Measurements from ENCODE around the gene ELP1. TPM values are rescaled to one million over a fixed set of nuclear protein-coding genes. Genes with fewer than 3 reads are reported as not detected.
"Not testable (repeated sequence)": the region's sequence is repeated elsewhere in the genome, so short reads cannot be mapped to it uniquely, and the experiment has no call there.

ELP1 gene
- total RNA-seq, 4 donors from 2014 or later: 15.2 to 23.3 (median 18.9) TPM

DNA sequence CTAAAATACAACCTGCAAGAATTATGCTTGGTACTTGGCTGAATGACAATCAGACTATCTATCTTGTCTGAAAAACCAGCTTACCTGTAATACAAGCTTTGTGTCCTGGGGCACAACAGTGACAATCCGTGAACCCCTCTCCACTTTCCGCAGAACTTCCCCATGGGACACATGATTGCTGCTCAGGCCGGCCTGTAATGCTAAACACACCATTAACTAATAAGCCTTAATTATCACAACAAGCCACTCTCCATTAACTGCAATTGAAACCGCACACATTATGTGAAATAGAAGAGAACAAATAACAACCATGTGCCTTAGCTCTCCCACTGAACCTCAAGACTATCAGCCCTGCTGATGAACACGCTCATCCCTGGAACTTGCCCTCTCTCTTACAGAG lies 33.7 kb downstream of the ELP1 start:
- Histone ChIP-seq H3K4me3 (no peak overlapping the region), H3K27ac (no peak overlapping the region), H3K27me3 (no peaks in the 10 kb centered on the region), H3K36me3 (peaks cover 11 to 100% of the 10 kb centered on the region in 2 donors), H3K9me3 (no peaks in the 10 kb centered on the region), H3K4me1 (no peaks in the 10 kb centered on the region)
- no peak for ATAC-seq
- TF ChIP-seq EP300 (IDR thresholded peaks at IDR 0.05): no peak
- no peak for TF ChIP-seq POLR2AphosphoS5 (IDR thresholded peaks at IDR 0.05)
- TF ChIP-seq, protein P1, sequence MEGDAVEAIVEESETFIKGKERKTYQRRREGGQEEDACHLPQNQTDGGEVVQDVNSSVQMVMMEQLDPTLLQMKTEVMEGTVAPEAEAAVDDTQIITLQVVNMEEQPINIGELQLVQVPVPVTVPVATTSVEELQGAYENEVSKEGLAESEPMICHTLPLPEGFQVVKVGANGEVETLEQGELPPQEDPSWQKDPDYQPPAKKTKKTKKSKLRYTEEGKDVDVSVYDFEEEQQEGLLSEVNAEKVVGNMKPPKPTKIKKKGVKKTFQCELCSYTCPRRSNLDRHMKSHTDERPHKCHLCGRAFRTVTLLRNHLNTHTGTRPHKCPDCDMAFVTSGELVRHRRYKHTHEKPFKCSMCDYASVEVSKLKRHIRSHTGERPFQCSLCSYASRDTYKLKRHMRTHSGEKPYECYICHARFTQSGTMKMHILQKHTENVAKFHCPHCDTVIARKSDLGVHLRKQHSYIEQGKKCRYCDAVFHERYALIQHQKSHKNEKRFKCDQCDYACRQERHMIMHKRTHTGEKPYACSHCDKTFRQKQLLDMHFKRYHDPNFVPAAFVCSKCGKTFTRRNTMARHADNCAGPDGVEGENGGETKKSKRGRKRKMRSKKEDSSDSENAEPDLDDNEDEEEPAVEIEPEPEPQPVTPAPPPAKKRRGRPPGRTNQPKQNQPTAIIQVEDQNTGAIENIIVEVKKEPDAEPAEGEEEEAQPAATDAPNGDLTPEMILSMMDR (IDR thresholded peaks at IDR 0.05): no peak
- TF ChIP-seq POLR2A (IDR thresholded peaks at IDR 0.05): no peak
- 92 to 93% methylated on average over 4 to 5 of the region's 5 CpGs for WGBS, 2 donors (ENCODE audit: low coverage in 1 of 2)

DNA sequence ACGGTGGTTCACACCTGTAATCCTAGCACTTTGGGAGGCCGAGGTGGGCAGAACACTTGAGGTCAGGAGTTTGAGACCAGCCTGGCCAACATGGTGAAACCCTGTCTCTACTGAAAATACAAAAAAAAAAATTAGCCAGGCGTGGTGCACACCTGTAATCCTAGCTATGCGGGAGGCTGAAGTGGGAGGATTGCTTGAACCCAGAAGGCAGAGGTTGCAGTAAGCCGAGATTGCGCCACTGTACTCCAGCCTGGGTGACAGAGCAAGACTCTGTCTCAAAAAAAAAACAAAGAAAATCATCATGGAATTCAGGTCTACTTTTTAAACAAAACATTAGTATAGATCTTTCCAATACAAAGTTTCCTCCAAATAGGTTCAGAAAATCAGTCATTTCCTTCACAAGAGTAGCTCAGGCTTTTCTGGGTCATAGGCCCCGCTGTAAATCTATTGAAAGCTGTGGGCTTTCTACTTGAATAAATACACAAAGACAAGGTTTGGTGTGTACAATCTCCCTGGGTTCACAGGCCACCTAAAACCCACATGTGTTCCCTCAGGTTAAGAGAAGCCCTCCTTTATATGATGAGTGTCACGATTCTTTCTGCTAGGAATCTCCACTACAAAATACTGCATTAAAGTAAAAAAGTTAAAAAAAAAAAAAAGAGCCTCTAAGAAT lies 34.8 kb downstream of the ELP1 start:
- H3K27me3 ChIP-seq, H3K27ac ChIP-seq, H3K4me3 ChIP-seq, H3K9me3 ChIP-seq, H3K4me1 ChIP-seq, ATAC-seq: not testable (repeated sequence)
- WGBS, 2 donors (ENCODE audit: low coverage in 1 of 2): 83 to 88% methylated on average over 5 to 7 of the region's 8 CpGs
- H3K36me3 ChIP-seq: peaks cover 11 to 100% of the 10 kb centered on the region in 2 donors

DNA sequence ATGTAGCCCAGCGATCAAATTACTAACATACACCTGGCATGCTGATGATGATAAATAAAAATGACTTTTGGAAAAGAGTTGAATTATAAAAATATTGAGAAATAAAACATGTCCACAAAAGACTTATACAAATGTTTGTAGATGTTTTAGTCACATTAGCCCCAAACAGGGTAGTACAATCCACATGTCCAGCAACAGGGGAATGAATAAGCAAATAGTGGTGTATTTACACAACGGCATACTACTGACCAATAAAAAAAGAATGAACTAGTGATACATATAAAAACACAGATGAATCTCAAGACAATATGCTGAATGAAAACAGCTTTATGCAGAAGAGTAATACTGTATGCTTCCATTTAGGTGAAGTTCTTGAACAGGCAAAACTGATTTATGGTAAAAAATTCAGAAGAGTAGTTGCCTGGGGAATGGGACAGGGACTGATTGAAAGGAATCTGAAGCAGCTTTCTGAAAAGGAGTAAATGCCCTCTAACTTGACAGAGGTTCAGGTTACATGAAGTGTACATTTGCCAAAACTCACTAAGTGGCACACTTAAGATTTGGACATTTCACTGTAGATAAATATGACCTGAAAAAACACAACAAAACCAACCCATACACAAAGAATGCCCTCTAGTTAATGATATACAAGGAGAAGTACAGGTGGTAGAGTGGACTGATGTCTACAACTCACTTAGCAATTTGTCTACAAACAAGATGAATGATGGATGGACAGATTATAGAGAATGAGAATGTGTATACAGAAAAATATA lies 36.4 kb downstream of the ELP1 start:
- no peak for ATAC-seq
- Histone ChIP-seq H3K27ac (no peak overlapping the region), H3K4me3 (no peak overlapping the region), H3K9me3 (no peaks in the 10 kb centered on the region), H3K4me1 (no peaks in the 10 kb centered on the region), H3K27me3 (no peaks in the 10 kb centered on the region), H3K36me3 (peaks cover 5 to 100% of the 10 kb centered on the region in 2 donors)
- TF ChIP-seq, protein P1 (IDR thresholded peaks at IDR 0.05): no peak
- TF ChIP-seq POLR2AphosphoS5 (IDR thresholded peaks at IDR 0.05) (no peak), POLR2A (IDR thresholded peaks at IDR 0.05) (no peak), EP300 (IDR thresholded peaks at IDR 0.05) (no peak)
- 83 to 100% methylated on average over 2 of the region's 2 CpGs for WGBS, 2 donors (ENCODE audit: low coverage in 1 of 2)

DNA sequence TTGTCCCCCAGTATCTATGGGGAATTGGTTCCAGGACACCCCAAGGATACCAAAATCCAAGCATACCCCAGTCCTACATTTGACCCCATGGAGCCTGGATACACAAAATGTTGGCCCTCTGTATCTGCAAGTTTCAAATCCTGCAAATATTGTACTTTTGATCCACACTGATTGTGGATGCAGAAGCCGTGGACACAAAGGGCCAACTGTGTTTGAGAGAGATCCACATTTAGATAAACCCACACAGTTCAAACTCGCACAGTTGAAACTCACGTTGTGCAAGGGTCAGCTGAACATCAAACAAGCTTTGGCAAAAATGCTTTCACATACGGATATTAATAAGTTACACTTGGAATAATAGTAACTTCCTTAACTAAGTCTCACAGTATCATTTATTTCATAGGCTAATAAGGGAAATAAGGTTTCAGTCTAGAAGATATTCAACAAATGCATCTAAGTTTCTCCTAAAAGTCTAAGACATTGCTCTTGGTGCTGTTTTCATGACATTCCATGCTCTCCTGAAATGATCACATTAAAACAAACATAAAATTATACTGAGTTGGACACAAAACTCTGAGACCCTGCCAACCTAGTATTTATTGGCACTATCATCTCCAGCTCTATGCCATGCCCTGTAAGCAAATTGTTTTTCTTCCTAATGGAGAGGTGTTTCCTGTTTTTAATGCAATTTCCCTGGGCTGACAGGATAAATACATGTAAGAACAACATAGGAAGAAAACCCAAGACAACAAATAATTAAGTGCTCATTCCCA lies 39.5 kb downstream of the ELP1 start:
- Histone ChIP-seq H3K36me3 (peaks cover 5 to 100% of the 10 kb centered on the region in 2 donors), H3K27me3 (no peaks in the 10 kb centered on the region), H3K9me3 (no peaks in the 10 kb centered on the region), H3K4me1 (no peaks in the 10 kb centered on the region), H3K4me3 (no peak overlapping the region), H3K27ac (no peak overlapping the region)
- TF ChIP-seq EP300 (IDR thresholded peaks at IDR 0.05) (no peak), POLR2AphosphoS5 (IDR thresholded peaks at IDR 0.05) (no peak), POLR2A (IDR thresholded peaks at IDR 0.05) (no peak)
- TF ChIP-seq, protein P1 (IDR thresholded peaks at IDR 0.05): no peak
- 83 to 100% methylated on average over 2 to 4 of the region's 4 CpGs for WGBS, 2 donors (ENCODE audit: low coverage in 1 of 2)
- ATAC-seq: no peak

DNA sequence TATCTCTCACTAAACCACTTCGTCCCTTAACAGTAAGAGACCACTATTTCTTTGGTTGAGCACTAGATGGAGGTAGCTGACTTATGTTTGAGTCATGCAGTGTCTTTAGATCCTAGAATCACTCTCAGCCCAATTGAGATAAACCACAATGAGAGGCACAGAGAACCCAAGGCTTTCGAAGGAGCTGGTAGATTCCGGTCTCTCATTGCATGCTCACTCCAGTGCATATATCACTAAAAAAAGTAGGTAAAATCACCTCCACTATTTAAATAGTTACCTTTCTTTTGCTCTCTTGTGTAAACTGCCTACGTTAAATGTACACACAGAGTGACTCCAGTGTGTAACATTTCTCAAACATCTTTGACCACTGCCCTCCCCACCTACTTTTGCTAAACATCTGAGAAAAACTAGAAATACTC lies 44.3 kb downstream of the ELP1 start:
- no peak overlapping the region for H3K27ac ChIP-seq
- peaks cover 0 to 4% (median 0%) of the 10 kb centered on the region in 3 donors for H3K4me1 ChIP-seq
- 58 to 74% methylated on average over 4 of the region's 4 CpGs for WGBS, 2 donors (ENCODE audit: low coverage in 1 of 2)
- ATAC-seq: no peak
- H3K27me3 ChIP-seq: no peaks in the 10 kb centered on the region
- no peaks in the 10 kb centered on the region for H3K9me3 ChIP-seq
- H3K4me3 ChIP-seq: no peak overlapping the region
- TF ChIP-seq, protein P1 (IDR thresholded peaks at IDR 0.05): peak in 1 of 4 experiments; percentile 24
- no peak for TF ChIP-seq EP300 (IDR thresholded peaks at IDR 0.05)
- H3K36me3 ChIP-seq: peaks cover 0 to 99% of the 10 kb centered on the region in 2 donors

DNA sequence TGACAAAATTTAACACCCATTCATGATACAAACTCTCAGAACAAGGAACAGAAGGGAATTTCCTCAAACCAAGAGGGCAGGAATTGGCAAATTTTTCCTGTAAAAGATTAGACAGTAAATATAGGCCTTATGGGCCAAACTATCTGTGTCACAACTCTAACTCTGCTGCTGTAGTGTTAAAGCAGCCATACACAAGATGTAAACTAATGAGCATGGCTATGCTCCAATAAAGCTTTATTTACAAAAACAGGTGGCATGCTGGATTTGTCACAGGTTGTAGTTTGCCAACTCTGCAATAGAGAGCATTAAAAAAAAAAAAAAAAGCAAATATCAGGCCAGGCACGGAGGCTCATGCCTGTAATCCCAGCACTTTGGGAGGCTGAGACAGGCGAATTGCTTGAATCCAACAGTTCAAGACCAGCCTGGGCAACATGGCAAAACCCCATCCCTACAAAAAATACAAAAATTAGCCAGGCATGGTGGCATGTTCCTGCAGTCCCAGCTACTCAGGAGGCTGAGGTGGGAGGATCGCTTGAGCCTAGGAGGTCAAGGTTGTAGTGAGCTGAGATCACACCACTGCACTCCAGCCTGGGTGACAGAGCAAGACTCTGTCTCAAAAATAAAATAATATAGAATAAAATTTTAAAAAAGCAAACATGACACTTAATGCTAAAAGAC lies 47.2 kb downstream of the ELP1 start:
- not testable (repeated sequence) for H3K27me3 ChIP-seq, ATAC-seq, H3K9me3 ChIP-seq, H3K4me1 ChIP-seq, H3K4me3 ChIP-seq, H3K27ac ChIP-seq
- peaks cover 0 to 85% of the 10 kb centered on the region in 2 donors for H3K36me3 ChIP-seq
- 80 to 94% methylated on average over 2 to 3 of the region's 3 CpGs for WGBS, 2 donors (ENCODE audit: low coverage in 1 of 2)
